HG02678 (cell line): ENCODE results near the gene PRR18.

ENCODE experiments used
- ATAC-seq: cut with Tn5 transposase; IDR thresholded peaks from one replicate; pipeline ENCODE4 v1.9.1; 2021; ENCODE audit warnings: mild to moderate bottlenecking, moderate library complexity; ENCODE audit not compliant: unreplicated experiment

Gene PRR18

GRCh38 chr6:166278579-166279392 lies 29.4 kb downstream of the PRR18 start:
- no peak for ATAC-seq

- no peak for ATAC-seq
These were observed 30.2 kb downstream of the PRR18 start for GRCh38 chr6:166277892-166278578.

- ATAC-seq, result no peak
These were observed 31.2 kb downstream of the PRR18 start for GRCh38 chr6:166277018-166277417.

- peak; percentile 83 for ATAC-seq
These were observed 32.5 kb downstream of the PRR18 start for GRCh38 chr6:166275714-166276166.

- ATAC-seq, result no peak
These were observed 33.3 kb downstream of the PRR18 start for GRCh38 chr6:166274739-166275370.

- ATAC-seq, result no peak
These were observed 34.0 kb downstream of the PRR18 start for GRCh38 chr6:166274163-166274562.

- ATAC-seq, result no peak
These were observed 36.8 kb downstream of the PRR18 start for GRCh38 chr6:166271376-166271765.

- ATAC-seq, result no peak
These were observed 37.4 kb downstream of the PRR18 start for GRCh38 chr6:166270706-166271375.

GRCh38 chr6:166269301-166270039 lies 38.7 kb downstream of the PRR18 start:
- no peak for ATAC-seq

GRCh38 chr6:166268431-166268830 lies 39.8 kb downstream of the PRR18 start:
- no peak for ATAC-seq

- no peak for ATAC-seq
These were observed 40.7 kb downstream of the PRR18 start for GRCh38 chr6:166267526-166267925.

GRCh38 chr6:166266336-166266735 lies 41.9 kb downstream of the PRR18 start:
- no peak for ATAC-seq

- no peak for ATAC-seq
These were observed 45.3 kb downstream of the PRR18 start for GRCh38 chr6:166262743-166263515.

- ATAC-seq, result no peak
These were observed 48.8 kb downstream of the PRR18 start for GRCh38 chr6:166259296-166259977.

GRCh38 chr6:166258854-166259276 lies 49.3 kb downstream of the PRR18 start:
- peak; percentile 77 for ATAC-seq

- ATAC-seq, result no peak
These were observed 50.3 kb downstream of the PRR18 start for GRCh38 chr6:166257911-166258318.
